SH-SY5Y (cell line): ENCODE data around the gene SSBP3.

Experiments
- GATA2 ChIP-seq: IDR thresholded peaks from 2 replicates; pipeline ENCODE4 v1.6.1; 2011; ENCODE audit warnings: mild to moderate bottlenecking, low read depth, low read length
- GATA3 ChIP-seq: IDR thresholded peaks from 2 replicates; pipeline ENCODE4 v1.6.1; 2011; ENCODE audit warnings: low read depth, mild to moderate bottlenecking, low read length, moderate library complexity

DNA sequence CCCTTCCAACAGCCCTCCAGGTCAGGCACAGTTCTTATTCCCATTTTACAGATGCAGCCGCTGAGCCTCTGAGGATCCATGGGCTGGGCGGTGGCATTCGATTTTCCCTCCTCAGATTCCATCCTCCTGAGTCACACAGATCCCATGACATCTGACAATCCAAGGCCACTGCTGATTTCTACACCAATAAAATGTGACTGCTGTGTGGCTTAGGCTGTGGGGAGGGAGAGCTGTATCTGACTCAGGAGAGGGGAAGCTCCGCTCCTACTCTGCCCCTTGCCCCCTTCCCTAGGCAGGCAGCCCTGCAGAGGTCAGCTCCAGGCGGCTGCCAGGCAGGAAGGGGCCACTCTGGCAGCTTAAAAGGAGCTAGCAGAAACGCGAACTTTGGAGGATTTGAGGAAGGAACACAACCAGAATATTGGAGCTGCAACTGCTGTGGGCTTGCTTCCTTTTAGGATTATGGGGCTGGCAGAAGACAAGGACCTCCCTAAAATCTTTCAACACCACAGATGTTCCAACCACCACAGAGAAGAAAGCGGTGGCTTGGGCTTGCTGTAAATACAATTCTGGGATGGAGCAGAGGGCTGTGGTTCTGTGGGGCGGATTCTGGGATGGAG, 156.3 kb downstream of the SSBP3 start:
- TF ChIP-seq GATA2, result no peak
- TF ChIP-seq GATA3, result no peak
